EL (cell line): ENCODE results near the gene C5.
"Not testable (repeated sequence)": the region's sequence is repeated elsewhere in the genome, so short reads cannot be mapped to it uniquely, and the experiment has no call there.

Experiments
- DNase-seq: peaks from one replicate; pipeline ENCODE4 v3.0.0-alpha.2; 2016

C5 gene

GRCh38 chr9:121048175-121048574 lies 1.9 kb downstream of the C5 start:
- DNase-seq, result no peak

DNA sequence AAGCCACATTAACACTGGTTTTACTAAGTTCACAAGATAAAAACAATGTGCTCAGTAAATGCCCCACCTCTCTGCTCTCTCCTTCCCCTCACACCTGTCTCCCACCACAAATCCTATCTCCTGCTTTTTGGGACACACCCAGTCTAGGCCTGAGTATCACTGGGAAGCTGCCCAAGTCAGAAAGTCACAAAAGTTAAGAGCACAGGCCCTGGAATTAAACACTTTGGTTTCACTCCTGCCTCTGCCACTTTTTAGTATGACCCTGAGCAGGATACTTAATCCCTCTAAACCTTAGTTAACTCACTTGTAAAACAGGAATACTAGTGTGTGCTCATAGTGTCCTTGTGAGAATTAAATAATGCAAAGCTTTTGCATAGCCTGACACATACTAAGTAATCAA lies 11.3 kb downstream of the C5 start:
- DNase-seq, result no peak

DNA sequence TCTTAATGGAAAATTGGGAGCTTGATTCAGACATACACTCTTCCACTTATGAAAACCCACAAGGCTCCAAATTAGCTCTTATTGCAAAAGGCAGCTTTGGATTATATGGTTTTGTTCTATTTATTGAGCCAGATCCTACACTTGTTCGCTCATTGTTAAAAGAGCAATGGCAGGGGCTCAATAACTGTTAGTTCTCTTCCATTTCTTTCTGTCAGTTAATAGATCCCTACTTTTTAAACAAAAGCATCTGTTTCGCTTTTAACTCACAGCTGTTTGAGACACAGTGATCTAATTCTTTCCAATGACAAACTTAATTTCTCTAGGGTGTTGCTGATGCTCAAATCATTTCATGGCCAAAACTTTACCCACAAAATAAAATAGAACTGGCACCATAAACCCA lies 11.7 kb downstream of the C5 start:
- DNase-seq, result no peak

DNA sequence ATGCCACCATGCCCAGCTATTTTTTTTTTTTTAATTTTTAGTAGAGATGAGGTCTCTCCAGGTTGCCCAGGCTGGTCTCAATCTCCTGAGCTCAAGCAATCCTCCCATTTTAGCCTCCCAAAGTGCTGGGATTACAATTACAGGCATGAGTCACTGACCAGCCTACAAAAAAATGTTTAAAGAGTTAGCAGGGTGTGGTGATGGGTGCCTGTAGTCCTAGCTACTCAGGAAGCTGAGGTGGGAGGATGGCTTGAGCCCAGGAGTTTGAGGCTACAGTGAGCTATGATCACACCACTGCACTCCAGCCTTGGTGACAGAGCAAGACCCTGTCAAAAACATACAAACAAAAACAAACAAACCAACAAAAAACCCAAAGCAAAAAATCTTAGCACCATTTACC lies 14.4 kb downstream of the C5 start:
- peak; percentile 26 for DNase-seq

DNA sequence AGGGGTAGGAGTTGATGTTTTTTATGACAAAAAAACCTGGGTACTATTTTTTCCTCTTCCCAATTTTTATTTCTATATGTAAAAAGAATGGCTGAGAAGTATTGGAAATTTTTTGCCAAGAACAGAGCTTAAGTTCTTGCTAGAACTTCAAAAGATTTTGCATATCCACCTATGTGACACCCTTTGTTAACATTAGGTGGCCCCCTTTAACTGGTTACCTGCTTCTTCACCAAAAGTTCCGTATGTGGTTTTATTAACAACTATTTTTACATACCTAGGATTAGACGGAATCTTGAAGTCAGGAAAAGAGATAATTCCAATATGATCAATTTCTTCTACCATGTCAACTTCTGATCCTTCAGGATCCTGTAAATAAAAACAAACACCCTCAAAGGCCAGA lies 15.5 kb downstream of the C5 start:
- no peak for DNase-seq

GRCh38 chr9:121029469-121029868 lies 20.6 kb downstream of the C5 start:
- DNase-seq, result no peak

- DNase-seq, result not testable (repeated sequence)
Measured at GRCh38 chr9:121028285-121028684, 21.8 kb downstream of the C5 start.

GRCh38 chr9:121026768-121027167 lies 23.3 kb downstream of the C5 start:
- no peak for DNase-seq

DNA sequence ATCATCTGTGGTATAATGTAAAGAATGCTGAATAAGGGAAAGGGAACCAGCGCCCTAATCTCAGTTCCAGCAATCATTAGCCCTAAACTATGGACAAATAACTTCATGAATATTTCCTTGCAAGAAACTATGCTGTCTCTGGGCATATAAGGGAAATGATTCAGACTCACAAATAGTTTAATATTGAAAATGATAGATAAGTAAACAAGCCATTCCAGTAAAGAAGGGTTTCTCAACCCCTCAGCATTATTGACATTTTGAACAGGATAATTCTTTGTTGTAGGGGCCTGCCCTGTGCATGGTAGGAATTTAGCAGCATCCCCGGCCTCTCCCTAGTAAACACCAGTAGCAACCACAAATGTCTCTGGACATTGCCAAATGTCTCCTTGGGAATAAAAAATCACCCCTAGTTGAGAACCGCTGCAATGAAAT lies 23.8 kb downstream of the C5 start:
- DNase-seq, result peak; percentile 12

- DNase-seq, result no peak
Measured at GRCh38 chr9:121024237-121024636, 25.8 kb downstream of the C5 start.

GRCh38 chr9:121023064-121023463 lies 27.0 kb downstream of the C5 start:
- peak; percentile 11 for DNase-seq

- DNase-seq, result no peak
Measured at GRCh38 chr9:121021301-121021700, 28.8 kb downstream of the C5 start.

GRCh38 chr9:121019273-121019672 lies 30.8 kb downstream of the C5 start:
- no peak for DNase-seq

DNA sequence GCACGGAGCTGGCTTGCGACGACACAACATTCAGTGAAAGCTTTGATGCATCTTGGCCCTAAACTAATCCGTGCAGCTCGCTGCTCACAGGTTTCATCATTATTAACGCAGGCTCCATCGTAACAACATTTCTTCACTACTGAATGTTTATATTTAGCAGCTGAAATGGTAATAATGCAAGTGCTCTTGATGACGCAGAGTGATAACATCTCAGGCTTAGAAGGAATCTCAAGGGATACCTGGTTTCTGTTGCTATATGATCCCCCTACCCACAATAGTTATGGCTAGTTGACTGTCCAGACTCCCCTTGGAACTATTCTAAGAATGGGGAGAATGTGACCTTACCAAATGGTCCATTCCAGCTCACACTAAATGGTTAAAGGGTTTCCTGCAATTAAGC lies 36.2 kb downstream of the C5 start:
- no peak for DNase-seq

DNA sequence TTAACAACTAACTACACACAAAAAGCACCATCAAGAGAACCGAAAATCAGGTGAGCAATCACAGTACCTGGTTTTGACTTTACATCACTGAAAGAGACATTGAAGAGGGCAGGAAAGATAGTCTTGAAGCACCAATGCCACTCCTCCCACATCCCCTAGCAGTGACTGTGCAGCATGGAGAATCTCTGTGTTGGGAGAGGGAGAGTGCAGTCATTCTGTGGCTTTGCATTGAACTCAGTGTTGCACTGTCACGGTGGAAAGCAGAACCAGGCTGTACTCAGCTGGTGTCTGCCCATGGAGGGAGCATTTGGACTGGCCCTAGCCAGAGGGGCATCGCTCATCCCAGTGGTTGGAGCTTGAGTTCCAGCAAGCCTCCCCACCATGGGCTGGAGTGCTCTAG lies 40.4 kb downstream of the C5 start:
- DNase-seq, result no peak

- no peak for DNase-seq
Measured at GRCh38 chr9:120999317-120999716, 50.8 kb downstream of the C5 start.

DNA sequence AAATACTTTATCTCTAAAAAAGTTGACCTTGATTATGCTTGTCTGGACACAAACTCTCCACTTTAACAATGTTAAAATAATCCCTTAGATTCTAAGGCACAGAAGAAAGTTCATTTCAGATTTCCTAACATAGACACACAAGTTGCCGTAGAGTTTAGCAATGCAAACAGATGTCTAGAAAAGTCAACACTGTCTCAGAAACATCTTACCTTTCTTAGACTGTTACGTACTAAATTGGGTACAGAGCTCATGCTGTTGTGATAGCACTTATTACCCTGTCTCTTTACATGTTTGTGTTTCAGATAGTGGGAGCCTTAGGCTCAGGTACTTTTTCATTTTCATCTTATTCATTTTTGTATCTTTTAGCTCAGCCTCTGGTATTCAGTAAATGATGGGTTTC lies 52.0 kb downstream of the C5 start:
- no peak for DNase-seq

DNA sequence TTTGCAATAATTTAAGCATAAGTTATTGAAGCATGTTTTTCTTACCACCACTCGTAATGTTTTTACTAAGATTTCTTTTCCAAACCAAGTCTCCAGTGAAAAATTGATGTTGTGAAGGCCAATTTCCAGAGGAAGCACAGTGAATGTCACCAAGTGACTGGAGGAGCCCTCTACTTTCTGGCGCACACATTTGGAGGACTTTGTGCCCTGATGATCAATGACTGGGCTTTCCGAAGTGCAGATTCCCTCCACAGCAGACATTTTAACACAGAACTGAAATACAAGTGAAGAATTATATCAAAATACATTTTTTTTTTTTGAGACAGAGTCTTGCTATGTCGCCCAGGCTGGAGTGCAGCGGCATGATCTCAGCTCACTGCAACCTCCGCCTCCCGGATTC lies 52.6 kb downstream of the C5 start:
- DNase-seq, result no peak

GRCh38 chr9:120996409-120996808 lies 53.7 kb downstream of the C5 start:
- DNase-seq, result no peak

DNA sequence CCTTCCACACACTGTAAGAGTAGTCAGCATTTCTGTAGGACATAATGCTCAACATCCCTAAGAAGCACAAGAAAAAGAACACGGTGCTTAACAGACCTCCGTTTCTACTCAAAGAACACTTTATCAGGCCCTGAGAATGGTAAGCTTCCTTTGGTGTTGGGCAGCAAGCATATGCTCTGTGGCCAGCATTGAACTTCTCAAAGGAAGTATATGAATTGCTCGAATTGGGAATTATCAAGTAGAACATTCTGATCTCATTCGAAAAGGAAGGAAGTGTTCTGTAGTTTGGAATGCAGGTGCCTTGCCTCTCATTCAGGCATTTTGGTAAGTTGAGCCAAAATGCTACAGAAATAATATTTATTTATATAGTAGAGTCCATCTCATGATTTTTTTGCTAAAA lies 61.0 kb downstream of the C5 start:
- no peak for DNase-seq

GRCh38 chr9:120985819-120986222 lies 64.3 kb downstream of the C5 start:
- peak; percentile 51 for DNase-seq

DNA sequence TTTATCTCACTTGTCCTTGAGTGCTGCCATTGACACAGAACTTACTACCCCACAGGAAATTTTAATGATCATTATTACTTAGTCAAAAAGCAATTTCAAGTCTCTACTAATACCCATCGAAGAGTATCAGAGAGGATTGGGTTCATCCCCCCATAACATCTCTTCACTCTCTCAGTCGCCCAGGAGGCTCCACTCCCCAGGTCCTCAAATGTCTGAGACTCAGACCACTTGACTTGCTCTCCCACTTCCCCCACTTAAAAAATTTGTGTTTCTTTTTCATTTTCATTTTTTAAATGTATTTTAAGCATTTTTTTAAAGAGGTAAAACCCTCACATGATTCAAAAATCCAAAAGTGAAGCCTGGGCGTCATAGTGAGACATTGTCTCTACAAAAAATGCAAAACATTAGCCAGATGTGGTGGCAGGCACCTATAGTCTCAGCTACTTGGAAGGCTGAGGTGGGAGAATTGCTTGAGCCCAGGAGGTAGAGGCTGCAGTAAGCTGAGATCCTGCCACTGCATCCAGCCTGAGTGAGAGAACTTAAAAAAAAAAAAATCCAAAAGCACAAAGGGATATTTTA lies 66.7 kb downstream of the C5 start:
- DNase-seq, result no peak

DNA sequence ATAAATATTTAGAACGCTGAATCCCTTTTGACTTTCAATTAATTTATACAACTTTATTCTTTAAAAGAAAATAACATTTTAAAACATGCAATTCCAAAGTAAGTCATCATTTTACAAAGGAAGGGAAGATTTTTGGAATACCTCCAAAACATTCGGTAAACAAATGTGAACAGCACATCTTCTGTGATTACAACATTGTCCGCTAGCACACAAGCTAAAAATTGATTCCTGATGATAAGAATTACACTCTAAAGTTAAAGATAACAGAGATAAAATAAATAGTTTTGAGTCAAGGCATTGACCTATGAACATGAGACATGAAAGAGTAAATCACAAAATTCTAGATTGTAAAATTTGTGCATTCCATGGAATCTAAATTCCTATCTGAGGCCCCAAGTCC lies 67.2 kb downstream of the C5 start:
- peak; percentile 22 for DNase-seq

DNA sequence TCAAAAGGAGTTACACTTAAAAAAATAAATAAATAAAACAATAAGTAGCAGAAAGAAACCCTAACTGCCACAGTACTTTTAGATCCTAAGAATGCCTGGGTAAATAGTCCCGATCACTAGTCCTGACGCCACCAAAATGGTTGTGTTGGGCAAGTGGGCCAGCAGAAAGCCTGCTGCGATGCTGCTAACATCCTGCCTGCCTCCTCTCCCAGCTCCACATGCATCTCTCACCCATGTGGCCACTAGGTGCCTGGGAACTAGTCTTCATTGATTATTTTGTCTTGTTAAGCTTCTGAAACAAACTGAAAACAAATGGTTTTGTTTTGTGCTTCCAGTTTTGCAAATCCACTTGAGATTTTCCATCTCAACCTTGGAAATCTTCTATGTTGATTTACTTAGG lies 69.1 kb downstream of the C5 start:
- DNase-seq, result no peak

DNA sequence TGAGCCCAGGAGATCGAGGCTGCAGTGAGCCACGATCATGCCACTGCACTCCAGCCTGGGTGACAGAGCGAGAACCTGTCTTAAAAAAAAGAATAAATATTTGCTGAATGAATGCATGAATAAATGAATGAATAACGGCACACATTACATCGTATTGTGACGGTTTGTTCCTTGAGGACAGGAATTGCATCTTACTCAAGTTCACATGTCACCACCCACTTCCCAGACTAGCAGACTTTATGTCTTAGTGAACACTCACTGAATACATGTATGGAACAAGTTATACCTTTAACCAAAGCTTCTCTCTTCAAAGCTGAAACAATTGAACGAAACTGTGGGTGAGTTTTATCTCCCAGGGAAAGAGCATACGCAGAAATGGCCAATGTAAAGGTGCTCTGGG lies 70.3 kb downstream of the C5 start:
- DNase-seq, result no peak

- no peak for DNase-seq
Measured at GRCh38 chr9:120978987-120979386, 71.1 kb downstream of the C5 start.
